HG03045 (cell line): ENCODE results near the gene MAPK12.

Experiments used
- ATAC-seq: cut with Tn5 transposase; IDR thresholded peaks from one replicate; pipeline ENCODE4 v1.9.1; 2021; ENCODE audit warnings: mild to moderate bottlenecking, moderate library complexity; ENCODE audit not compliant: unreplicated experiment

The MAPK12 gene

GRCh38 chr22:50269573-50269969 lies 8.1 kb upstream of the MAPK12 start:
- ATAC-seq = no peak

GRCh38 chr22:50268655-50269113 lies 7.2 kb upstream of the MAPK12 start:
- ATAC-seq = no peak

DNA sequence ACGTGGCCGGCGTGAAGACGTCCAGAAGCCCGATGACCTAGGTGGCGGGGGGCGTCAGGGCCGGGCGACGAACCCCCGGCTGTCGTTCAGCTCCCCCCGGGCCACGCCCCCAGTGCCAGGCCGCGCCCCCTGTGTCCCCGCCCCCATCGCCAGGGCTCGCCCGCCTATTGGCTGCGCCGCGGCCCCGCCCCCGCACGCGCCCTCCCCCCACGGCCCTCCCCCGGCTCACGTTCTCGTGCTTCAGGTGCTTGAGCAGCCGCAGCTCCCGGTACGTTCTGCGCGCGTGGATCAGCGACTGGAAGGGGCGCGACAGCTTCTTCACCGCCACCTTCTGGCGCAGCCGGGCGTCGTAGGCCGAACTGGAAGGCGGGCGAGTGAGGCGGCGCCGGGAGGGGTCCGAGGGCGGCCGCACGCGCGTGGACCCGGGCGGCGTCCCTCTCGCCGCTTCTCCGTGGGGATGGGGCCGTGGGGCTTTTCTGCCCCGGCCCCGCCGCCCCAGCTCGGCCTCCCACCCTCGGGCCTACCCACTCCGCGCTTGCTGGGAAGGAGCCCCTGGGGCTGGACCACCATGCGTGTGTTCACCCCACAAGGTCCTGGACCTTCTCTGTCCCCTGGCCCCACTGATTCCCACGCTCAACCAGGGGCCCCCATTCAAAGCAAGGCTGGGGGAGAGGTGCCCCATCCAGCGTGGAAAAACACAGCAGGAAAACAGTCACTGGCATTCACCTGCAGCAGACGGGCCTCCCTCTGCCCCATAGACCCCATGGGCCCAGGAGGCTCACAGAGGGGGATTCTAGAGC lies 6.3 kb upstream of the MAPK12 start:
- no peak for ATAC-seq

GRCh38 chr22:50266994-50267393 lies 5.5 kb upstream of the MAPK12 start:
- no peak for ATAC-seq

GRCh38 chr22:50264946-50265669 lies 3.6 kb upstream of the MAPK12 start:
- ATAC-seq = no peak

DNA sequence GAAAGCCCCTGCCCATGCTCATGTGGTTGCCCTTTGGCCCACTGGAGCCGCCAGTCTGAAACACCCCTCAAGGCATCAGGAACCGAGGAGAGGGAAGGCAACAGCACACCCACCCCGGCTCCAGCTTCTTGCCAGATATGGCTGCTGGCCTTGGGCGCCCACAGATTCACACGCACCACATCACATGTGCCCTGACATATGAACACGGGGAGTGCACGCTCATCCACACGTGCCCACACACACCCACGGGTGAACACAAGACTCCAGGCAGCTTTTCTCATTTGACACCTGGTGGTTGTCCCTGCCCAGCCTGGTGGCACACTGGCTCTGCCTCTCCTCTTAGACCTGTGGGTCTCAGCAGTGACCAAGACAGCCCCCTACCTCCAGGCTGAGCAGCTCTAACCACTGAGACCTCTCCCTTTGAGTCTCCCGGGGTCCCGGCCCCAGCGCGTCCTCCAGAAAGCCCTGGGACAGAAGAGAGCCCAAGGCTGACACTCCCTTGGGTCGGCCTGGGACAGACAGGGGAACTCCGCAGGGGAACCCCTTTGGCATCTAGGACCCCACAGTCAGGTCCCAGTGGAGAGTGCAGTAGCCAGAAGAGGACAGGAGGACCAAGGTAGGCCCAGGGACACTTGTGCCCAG lies 2.7 kb upstream of the MAPK12 start:
- ATAC-seq = no peak

DNA sequence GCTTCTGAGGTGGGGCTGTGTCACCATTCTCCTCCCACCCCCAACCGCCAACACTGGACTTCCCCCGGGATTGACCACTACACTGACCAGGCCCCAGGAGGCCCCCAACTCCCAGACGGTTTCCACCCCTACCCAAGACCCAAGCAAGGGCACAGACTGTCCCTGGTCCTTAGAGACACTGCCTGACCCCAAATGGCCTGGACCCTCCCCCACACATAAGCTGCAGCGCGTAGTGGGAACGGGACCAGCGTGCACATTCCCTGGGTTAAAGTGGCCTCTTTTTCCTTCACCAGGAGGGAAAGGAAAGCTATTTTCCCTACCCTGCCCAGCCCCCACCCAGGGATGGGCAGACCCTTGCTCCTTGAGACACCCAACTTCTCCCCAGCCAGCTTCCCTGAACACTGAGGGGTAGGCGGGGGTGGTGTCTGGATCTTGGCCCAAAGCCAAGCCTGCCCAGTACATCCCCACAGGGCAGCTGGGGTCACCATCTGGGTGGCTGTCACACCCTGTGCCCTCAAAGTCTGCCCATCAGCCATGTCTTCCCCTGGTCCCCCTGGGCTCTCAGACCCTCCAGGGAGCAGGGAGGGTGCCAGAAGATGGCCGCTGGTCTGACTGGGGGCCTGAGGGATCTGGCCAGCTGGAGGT lies 1.6 kb upstream of the MAPK12 start:
- ATAC-seq = no peak

GRCh38 chr22:50262460-50262911 lies 1.0 kb upstream of the MAPK12 start:
- no peak for ATAC-seq

DNA sequence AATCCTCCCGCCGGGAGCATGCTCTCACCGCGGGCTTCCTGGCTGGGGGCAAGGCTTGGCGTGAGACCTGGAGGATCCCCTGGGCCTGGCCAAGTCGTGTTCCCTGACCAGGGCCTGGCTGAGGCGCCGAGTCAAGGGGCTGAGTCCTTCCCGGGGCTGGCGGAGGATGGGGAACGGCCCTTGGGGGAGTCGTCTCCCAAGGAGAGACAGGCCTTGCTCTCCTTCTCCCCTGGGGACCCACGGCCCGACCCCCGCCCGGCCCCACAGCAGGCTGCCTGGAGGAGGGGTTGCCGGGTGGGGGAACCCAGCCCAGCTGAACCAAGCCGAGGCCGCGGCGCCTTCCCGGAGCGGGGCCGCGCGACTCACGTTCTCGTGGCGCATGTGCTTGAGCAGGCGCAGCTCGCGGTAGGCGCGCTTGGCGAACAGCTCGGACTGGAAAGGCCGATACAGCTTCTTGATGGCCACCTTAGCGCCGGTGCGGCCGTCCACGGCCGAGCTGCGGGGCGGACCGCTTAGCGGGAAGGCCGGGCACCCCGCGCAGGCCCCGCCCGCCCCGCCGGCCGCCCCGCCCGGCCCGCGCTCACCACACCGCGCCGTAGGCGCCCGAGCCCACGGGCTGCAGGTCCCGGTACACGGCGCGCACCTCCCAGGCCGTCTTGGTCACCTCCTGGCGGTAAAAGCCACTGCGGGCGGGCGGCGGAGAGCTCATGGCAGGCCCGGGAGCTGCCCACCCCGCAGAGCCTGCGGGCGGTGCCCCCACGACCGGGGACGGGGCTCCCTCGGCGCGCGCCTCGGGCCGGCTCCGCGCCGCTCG lies 475 bp downstream of the MAPK12 start:
- ATAC-seq = no peak

GRCh38 chr22:50260434-50260800 lies 1.1 kb downstream of the MAPK12 start:
- ATAC-seq = no peak

DNA sequence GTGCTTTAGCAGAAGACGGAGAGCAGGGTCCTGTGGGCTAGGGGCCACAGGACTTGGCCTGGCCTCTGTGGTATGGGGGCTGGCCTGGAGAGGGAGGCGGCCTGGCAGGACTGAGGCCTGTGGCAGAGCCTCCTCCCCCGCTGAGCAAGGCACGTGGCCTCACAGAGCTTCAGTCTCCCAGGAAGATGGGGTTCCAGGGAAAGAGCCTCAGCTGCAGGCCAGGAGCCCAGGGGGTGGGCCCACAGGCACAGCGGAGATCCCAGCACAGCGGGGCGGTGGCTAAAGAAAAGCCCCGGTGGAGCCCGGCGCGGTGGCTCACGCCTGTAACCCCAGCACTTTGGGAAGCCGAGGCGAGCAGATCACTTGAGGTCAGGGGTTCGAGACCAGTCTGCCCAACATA lies 2.2 kb downstream of the MAPK12 start:
- no peak for ATAC-seq

DNA sequence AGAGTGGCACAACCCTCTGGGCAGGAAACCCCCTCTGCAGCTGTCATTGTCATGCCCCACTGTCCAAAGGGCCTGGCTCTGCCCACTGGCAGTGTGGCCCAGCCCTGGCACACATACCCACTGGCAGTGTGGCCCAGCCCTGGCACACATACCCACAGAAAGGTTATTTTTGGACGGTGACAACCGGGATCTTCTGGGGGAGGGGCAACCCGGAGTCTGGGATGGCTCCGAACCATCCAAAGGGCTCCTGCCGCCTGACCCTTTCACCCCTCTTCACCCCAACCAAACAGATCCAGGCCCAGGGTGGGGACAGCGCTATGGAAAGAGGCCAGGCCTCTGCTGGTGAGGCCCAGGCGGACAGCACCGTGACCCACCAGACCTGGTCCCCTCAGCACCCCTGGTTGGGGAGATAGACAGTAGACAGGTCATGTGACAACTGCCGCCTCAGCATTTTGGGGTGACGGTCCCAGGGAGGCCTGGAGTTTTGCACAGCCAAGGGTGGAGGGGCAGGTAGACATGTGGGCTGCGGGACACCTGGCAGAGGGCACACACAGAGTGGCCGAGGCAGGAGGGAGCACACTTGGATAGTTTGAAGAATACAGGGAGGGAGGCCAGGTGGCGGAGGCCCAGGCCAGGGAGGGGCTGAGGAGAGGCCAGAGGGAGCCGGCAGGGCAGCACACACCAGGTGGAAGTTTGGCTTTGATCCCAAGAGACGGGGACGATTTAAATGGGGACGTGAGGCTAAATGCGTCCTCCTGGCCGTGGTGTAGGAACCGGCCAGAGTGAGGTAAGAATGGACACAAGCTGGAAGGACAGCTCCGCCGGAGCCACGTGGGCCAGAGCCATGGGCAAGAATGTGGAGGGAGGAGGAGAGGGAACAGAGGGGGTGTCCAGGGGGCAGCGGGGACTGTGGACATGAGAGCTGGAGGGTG lies 2.9 kb downstream of the MAPK12 start:
- no peak for ATAC-seq

- no peak for ATAC-seq
Measured at GRCh38 chr22:50257451-50258360, 3.8 kb downstream of the MAPK12 start.

GRCh38 chr22:50257041-50257440 lies 4.4 kb downstream of the MAPK12 start:
- ATAC-seq = no peak

DNA sequence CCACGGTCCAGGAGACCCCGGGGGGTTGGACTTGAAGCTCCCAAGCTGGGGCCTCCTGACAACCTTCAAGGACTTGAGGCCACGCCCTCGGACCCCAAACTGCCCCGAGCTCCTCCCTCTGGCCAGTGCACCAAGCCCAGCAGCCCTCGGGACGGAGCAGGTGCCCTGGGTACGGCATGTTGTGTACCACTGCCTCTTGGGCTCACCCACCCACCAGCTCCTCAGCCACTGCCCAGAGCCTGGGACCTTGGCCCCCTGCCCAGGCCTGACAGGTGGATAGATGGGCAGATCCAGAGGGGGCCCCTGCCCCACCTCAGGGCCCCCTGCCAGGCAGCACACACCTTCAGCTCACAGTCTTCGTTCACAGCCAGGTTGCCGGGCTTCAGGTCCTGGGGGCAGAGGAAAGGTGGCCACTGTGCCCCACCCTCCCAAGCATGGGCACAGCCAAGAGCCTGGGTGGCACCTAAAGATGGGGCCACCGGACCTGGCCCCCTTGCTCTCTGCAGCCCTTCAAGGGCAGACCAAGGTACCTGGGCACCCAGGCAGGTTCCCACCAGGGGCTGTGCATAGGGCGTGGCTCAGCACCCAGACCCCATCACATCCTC lies 5.1 kb downstream of the MAPK12 start:
- ATAC-seq = no peak

DNA sequence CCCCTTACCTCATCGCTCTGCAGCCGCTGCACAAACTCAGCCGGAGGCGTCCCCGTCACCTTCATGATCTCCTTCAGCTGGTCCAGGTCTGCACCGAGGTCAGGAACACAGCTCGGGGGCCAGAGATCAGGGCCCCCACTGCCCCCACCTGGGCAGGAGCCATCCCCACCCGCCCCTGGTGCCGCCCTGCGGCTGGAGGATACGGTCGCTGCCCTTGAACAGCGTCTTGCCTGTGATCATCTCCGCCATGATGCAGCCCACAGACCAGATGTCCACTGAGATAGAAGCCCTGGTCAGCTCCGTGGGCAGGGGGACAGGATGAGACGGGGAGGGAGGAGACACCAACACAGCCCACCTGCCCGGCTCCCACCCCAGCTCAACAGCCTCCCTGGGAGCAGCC lies 5.9 kb downstream of the MAPK12 start:
- ATAC-seq = no peak

DNA sequence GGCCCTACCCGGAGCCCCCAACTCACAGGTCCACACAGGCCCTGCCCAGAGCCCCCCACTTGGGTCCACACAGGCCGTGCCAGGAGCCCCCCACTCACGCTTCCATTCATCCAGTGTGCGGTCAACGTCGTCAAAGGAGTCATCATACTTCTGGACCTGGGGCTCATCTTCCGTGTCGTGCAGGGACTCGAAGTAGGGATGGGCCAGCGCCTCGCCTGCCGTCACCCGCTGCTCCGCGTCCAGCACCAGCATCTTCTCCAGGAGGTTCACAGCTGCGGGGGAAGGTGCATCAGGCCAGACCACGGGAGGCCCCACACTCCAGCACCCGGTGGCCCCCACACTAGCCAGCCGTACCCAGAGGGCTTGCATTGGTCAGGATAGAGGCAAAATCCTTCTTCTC lies 6.4 kb downstream of the MAPK12 start:
- ATAC-seq = no peak

- no peak for ATAC-seq
Measured at GRCh38 chr22:50253941-50254340, 7.5 kb downstream of the MAPK12 start.
